GM19240 (cell line): ENCODE measurements around the gene CATSPERD.

ENCODE experiments used
- DNase-seq: peaks from one replicate; pipeline ENCODE4 v3.0.0; 2011; ENCODE audit warnings: low spot score; ENCODE audit not compliant: insufficient read length

Gene CATSPERD, protein sequence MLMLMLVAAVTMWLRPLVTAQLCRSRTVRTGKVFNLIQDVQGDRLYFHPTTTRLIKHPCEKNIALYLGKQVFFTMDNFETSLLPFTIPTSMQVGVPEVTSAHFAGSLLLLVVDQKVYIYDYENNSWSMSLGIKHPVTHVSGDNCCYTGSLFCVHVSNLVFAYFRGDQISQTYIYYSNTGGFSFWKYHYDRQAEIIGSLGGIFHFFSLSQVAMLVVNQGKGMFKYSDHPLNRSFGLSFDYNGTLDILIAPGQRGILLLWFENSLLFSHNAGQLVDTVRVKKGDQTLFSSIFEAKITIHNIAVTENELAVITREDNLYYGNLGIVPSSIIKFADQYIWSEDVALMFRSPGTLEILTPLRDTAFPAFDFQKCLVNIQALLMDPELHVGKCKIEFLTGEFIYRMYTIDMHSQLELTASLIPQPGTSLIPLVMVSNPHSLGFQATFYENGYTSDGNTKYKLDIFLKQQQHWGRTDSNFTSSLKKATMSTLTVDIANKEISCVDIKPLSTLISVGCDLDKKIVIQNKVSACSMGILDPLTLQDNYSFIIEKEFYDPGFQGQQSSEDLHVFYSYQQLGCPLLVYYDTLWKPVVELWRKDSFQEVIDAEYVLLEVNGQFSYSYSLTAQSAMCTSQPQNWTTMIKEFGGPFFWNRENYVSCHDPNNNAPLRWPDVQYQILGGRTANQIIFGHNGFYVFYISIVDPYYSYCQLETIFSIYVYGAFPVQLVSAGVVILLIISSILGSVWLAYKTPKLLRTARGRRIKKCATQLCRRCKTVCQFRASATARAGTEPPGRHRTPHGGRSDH

DNA sequence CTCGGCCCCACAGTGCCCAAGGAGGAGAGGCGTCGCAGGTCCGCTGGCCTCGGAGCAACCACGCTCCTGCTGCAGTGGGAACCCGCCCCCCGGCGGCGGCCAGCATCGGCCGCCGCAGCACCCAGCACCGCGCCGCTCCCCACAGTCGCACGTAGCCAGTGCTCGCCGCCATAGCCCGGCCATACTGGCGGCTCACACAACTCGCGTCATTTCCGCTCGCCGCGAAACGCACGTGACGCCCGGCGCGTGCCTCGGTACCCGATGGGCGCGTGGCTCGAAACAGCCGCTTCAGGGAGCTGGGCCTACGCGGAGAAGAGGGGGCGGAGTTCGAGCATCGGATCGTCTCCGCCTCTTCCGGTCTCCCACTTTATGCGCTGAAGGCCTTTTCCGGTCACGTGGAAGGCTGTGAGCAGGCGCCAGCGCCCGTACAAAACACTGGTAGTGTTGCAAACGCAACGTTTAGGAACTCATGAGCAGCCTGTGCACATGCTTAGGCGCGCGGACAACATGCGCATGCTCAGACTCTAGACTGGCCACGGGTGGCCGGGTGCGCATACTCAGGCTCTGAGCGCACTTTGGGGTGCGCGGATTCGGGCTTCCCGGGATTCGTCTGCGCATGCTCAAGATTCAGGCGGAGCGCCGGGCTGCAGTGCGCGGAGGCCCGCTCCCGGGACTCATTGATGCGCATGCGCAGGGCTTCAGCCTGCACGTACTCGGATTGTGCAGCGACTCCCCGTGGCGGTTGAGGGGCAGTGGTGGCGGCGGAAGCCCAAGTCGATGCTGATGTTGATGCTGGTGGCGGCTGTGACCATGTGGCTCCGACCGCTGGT is at the start of gene CATSPERD, which contains the start of gene LONP1:
Gene CATSPERD, plus strand, starts transcription at position 677 of the 830 bp plus-strand sequence. Its CDS starts 101 bp downstream, at position 778.
Gene LONP1, minus strand, starts transcription at position 186 of the 830 bp plus-strand sequence. Its CDS starts 14 bp downstream, at position 172.
- peak; percentile 98 for DNase-seq

DNA sequence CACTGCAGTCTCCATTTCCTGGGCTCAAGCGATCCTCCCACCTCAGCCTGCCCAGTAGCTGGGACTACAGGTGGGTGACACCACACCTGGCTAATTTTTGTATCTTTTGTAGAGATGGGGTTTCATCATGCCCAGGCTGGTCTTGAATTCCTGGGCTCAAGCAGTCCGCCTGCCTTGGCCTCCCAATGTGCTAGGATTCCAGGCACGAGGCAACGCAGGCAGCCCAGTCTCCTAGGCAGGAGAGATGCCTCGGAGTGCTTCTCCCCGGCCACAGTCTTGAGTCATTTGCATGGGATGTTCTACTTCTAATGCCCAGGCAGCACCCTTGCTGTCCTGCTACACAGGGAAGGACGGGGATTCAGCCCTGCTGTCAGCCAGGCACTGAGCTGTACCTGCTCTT is 48.8 kb upstream of the CATSPERD start:
- DNase-seq, result no peak

- DNase-seq, result no peak
Measured at GRCh38 chr19:5672708-5673459, 47.6 kb upstream of the CATSPERD start.

DNA sequence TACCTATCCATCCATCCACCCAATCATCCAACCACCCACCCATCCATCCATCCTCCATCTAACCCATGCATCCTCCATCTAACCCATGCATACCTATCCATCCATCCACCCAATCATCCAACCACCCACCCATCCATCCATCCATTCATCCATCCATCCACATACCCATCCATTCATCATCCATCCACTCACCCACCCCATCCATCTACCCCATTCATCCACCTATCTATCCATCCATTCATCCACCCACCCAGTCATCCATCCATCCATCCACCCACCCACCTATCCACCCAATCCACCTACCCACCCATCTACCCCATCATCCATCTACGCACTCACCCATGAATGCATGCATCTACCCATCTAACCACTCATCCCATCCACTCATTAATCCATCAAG is 46.7 kb upstream of the CATSPERD start:
- DNase-seq, result no peak

GRCh38 chr19:5674714-5675113 is 45.7 kb upstream of the CATSPERD start:
- no peak for DNase-seq

GRCh38 chr19:5676105-5676771 is 44.2 kb upstream of the CATSPERD start:
- DNase-seq, result no peak

GRCh38 chr19:5676772-5677105 is 43.7 kb upstream of the CATSPERD start:
- DNase-seq, result no peak

DNA sequence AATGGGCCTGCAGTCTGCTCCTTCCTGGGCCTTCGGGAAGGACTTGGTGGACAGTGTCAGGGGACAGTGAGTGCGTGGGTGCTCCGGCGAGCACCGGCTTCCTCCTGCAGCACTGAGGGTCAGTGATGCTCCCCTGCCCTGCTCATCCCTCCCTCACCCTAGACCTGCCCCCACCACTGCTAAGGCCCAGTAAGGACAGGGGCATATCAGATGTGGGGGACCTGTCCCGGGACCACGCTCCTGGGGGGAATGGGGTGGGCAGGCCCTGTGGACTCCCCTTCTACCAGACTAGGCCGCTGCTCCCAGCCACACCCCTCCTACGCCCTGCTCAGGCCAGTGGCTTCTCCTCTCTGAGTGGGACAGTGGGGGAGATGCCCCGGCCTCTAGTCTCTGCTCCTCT is 43.3 kb upstream of the CATSPERD start:
- DNase-seq, result no peak

DNA sequence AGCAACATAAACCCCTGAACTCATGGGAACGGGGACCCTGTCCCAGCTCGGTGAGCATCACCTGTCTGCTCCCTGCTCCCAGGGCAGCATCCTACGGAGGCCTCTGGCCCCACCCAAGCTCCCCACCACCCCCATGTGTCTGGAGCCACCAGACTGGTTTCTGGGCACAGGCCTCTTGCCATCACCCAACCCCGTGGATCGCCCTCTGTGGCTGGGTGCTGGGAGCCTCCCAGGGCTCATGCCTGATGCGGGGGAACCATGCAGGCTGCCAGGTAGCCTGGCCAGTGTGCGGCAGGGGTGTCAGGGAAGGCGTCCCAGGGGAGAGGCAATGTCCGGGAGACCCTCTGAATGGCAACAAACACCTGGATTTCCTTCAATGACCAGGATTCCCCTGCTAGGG is 42.9 kb upstream of the CATSPERD start:
- no peak for DNase-seq

DNA sequence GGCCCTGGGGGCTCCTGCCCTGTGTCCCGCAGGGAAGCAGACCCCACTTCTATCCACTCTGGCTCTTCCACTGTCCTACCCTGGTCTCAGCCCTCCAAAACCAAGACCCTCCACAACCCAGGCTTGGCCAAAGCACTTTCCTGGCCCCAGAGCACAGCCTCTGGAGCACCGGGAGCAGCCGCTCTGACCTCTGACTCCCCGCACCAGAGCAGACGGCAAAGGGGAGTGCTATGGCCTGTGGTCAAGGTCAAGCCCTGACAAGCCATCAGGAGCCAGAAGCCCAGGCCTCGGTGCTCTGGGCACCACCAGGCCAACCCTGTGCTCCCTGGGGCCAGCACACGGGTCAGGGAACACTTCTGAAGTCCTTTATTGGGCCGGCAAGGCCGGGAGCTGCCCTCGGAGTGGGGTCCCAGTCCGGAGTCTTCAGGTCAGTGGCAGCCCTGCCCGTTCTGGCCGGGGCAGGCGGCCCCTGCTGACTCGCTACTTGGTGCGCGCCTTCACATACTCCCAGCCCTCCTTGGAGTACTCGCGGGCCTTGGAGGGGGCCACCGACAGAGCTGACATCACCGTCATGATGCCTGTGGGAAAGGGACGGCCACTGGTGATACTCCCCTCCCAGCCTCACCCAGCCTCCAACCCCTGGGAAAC is 42.2 kb upstream of the CATSPERD start:
- no peak for DNase-seq

- no peak for DNase-seq
Measured at GRCh38 chr19:5679289-5680083, 41.0 kb upstream of the CATSPERD start.

- DNase-seq, result no peak
Measured at GRCh38 chr19:5680084-5680436, 40.4 kb upstream of the CATSPERD start.

DNA sequence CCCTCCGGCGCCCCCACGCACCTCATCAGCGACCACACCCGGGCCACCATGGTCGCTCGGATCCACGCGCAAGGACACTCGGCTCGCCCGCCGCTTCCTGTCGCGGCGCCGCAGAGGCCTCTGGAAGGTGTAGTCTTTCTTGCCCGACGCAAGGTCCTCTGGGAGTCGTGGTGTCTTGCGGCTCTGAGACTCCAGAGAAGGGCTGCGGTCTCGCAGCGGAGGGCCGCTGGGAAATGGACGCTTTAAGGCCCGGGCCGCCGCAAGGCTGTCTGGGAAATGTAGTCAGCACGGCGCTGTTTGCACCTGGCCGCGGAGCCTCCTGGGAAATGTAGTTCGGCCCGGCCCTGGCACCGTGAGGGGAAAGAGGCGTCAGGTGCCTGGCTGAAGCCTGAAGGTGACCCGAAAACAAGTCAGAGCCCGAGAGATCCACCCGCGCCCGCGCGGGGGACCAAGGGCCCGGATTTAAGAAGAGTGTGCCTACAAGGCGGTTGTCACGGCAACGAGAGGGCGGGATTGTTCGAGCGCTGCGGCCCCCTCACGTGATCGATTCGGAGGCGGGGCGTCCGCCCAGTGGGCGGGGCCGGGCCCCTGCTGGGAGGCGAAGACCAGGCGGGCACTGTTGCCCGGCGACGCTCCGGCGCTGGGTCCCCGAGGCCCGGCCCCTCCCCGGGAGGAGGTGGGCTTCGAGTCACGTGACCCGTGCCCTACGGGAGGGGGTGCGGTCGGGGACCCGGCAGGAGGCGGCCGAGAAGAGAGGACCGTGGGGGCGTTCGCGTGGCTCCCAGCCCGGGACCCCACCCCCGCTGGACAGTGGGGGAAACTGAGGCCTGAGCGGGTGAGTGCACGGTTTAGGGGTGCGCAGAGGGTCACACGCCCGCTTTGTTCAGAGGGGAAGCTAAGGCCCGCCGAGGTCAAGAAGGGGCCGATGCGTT is 39.7 kb upstream of the CATSPERD start, which contains the start of the genes HSD11B1L and MICOS13:
Gene HSD11B1L, plus strand, starts transcription at position 591 of the 932 bp plus-strand sequence. CDS start 3,806 bp downstream, outside the sequence.
Gene MICOS13, minus strand, starts transcription at position 80 of the 932 bp plus-strand sequence. Its CDS starts 30 bp downstream, at position 50.
- DNase-seq, result peak; percentile 96

GRCh38 chr19:5681391-5682106 is 38.9 kb upstream of the CATSPERD start:
- DNase-seq, result no peak

- DNase-seq, result no peak
Measured at GRCh38 chr19:5682107-5682482, 38.3 kb upstream of the CATSPERD start.

DNA sequence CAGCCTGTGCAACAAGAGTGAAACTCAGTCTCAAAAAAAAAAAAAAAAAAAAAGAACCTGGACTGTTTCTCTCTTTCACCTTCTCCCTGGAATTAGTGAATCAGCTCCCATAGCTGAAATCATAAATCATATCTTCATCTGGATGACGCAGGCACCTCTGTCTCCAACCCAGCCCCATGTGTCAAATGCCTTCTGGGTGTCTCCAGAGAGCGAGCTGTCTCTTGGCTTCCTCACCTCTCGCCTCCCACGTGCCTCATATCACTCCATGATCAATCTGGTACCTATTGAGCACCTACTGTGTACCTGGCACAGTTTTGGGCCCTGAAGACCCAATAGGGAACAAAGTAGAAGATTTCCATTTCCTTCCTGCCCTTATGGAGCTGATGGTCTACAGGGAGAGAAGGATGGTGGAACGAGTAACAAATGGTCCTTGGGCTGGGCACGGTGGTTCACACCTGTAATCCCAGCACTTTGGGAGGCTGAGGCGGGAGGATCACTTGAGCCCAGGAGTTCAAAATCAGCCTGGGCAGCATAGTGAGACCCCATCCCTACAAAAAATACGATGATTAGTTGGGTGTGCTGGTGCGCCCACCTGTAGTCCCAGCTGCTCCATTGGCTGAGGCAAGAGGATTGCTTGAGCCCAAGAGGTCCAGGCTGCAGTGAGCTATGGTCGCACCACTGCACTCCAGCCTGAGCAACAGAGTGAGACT is 37.1 kb upstream of the CATSPERD start:
- DNase-seq, result no peak
